Esophagus squamous epithelium (tissue), 4 donors: ENCODE data around the gene ST13.

ENCODE experiments used
- CTCF ChIP-seq, 6 experiments: fragments of 450-650 bp in 4 of 6; fragments of 200-600 bp in 2 of 6; sonication (generic) in 2 of 6; IDR thresholded peaks; one replicate each; pipeline ENCODE4 v1.5.1; 2016 to 2019; ENCODE audit warnings: antibody characterized with exemption in 6 of 6, mild to moderate bottlenecking in 4 of 6, moderate library complexity in 4 of 6
- POLR2A ChIP-seq, 4 donors: fragments of 450-650 bp; IDR thresholded peaks; one replicate each; pipeline ENCODE4 v1.6.1; 2017; ENCODE audit warnings: antibody characterized with exemption in 4 of 4, mild to moderate bottlenecking in 4 of 4, moderate library complexity in 3 of 4

GRCh38 chr22:40789131-40789530 lies 67.3 kb downstream of the ST13 start:
- TF ChIP-seq CTCF (IDR thresholded peaks at IDR 0.05): no peak
- no peak for TF ChIP-seq POLR2A (IDR thresholded peaks at IDR 0.05)
